Measurements from ENCODE around the gene SERPINB12. TPM values are rescaled to one million over a fixed set of nuclear protein-coding genes. Genes with fewer than 3 reads are reported as not detected.

The SERPINB12 gene
- not detected for total RNA-seq

GRCh38 chr18:63542069-63542468, at the start of gene SERPINB12:
Gene SERPINB12 (plus strand): TSS chr18:63542369. CDS start chr18:63556160, 13,791 bp downstream.
- TF ChIP-seq CTCF (IDR thresholded peaks at IDR 0.05) (no peak), EP300 (IDR thresholded peaks at IDR 0.05) (no peak), POLR2A (IDR thresholded peaks at IDR 0.05) (no peak)
- no peaks in the 10 kb centered on the region for H3K9me3 ChIP-seq
- DNase-seq (ENCODE audit: low spot score in 2 of 2): no peak
- no peaks in the 10 kb centered on the region for H3K27me3 ChIP-seq
- peaks cover 0 to 8% (median 0%) of the 10 kb centered on the region in 4 donors for H3K4me1 ChIP-seq
- WGBS, 2 donors: 71 to 76% methylated on average over 1 of the region's 1 CpG
- no peak within 1 kb of the TSS for H3K27ac ChIP-seq
- no peaks in the 10 kb centered on the region for H3K36me3 ChIP-seq
- no peak within 1 kb of the TSS for H3K4me3 ChIP-seq

GRCh38 chr18:63492851-63493250, 49.3 kb upstream of the SERPINB12 start:
- no peak overlapping the region for H3K27ac ChIP-seq
- no peaks in the 10 kb centered on the region for H3K36me3 ChIP-seq
- H3K27me3 ChIP-seq: no peaks in the 10 kb centered on the region
- TF ChIP-seq CTCF (IDR thresholded peaks at IDR 0.05): no peak
- no peak for TF ChIP-seq POLR2A (IDR thresholded peaks at IDR 0.05)
- TF ChIP-seq EP300 (IDR thresholded peaks at IDR 0.05): no peak
- no peaks in the 10 kb centered on the region for H3K9me3 ChIP-seq
- 71 to 84% methylated on average over 3 of the region's 3 CpGs for WGBS, 2 donors
- DNase-seq (ENCODE audit: low spot score in 2 of 2): no peak
- no peaks in the 10 kb centered on the region for H3K4me1 ChIP-seq
- no peak overlapping the region for H3K4me3 ChIP-seq

- Histone ChIP-seq H3K36me3 (no peaks in the 10 kb centered on the region), H3K27me3 (no peaks in the 10 kb centered on the region), H3K27ac (no peak overlapping the region), H3K9me3 (no peaks in the 10 kb centered on the region), H3K4me1 (no peaks in the 10 kb centered on the region), H3K4me3 (no peak overlapping the region)
- WGBS, 2 donors: 72 to 80% methylated on average over 2 of the region's 2 CpGs
- no peak for TF ChIP-seq EP300 (IDR thresholded peaks at IDR 0.05)
- TF ChIP-seq POLR2A (IDR thresholded peaks at IDR 0.05): no peak
- no peak for TF ChIP-seq CTCF (IDR thresholded peaks at IDR 0.05)
- no peak for DNase-seq (ENCODE audit: low spot score in 2 of 2)
Observed at GRCh38 chr18:63495675-63496074, 46.5 kb upstream of the SERPINB12 start.

GRCh38 chr18:63505566-63506335, 36.4 kb upstream of the SERPINB12 start:
- peak in 1 of 2 donors; percentile 43 for DNase-seq (ENCODE audit: low spot score in 2 of 2)
- H3K27ac ChIP-seq: no peak overlapping the region
- H3K36me3 ChIP-seq: no peaks in the 10 kb centered on the region
- H3K4me3 ChIP-seq: no peak overlapping the region
- 40 to 48% methylated on average over 2 of the region's 2 CpGs for WGBS, 2 donors
- TF ChIP-seq CTCF (IDR thresholded peaks at IDR 0.05): peak in 3 of 5 experiments; percentile 11 to 34 (median 29)
- TF ChIP-seq POLR2A (IDR thresholded peaks at IDR 0.05): no peak
- TF ChIP-seq EP300 (IDR thresholded peaks at IDR 0.05): no peak
- no peaks in the 10 kb centered on the region for H3K4me1 ChIP-seq
- H3K9me3 ChIP-seq: no peaks in the 10 kb centered on the region
- no peaks in the 10 kb centered on the region for H3K27me3 ChIP-seq

GRCh38 chr18:63506336-63506646, 35.9 kb upstream of the SERPINB12 start:
- no peaks in the 10 kb centered on the region for H3K36me3 ChIP-seq
- TF ChIP-seq POLR2A (IDR thresholded peaks at IDR 0.05) (no peak), CTCF (IDR thresholded peaks at IDR 0.05) (no peak), EP300 (IDR thresholded peaks at IDR 0.05) (no peak)
- no peaks in the 10 kb centered on the region for H3K9me3 ChIP-seq
- H3K27ac ChIP-seq: no peak overlapping the region
- 62 to 63% methylated on average over 3 of the region's 3 CpGs for WGBS, 2 donors
- no peak overlapping the region for H3K4me3 ChIP-seq
- no peaks in the 10 kb centered on the region for H3K4me1 ChIP-seq
- DNase-seq (ENCODE audit: low spot score in 2 of 2): no peak
- no peaks in the 10 kb centered on the region for H3K27me3 ChIP-seq
